ENCODE measurements around the gene AGAP6.
"Not testable (repeated sequence)": the region's sequence is repeated elsewhere in the genome, so short reads cannot be mapped to it uniquely, and the experiment has no call there.

- TF ChIP-seq CTCF (IDR thresholded peaks at IDR 0.05; ENCODE audit: extremely low read depth in 1 of 2, insufficient read depth in 1 of 2, low read depth in 1 of 2, low read length in 2 of 2); POLR2AphosphoS5 (IDR thresholded peaks at IDR 0.05; ENCODE audit: insufficient read depth, low read depth, low read length): not testable (repeated sequence)
Observed at GRCh38 chr10:49988376-49988775, at the start of gene AGAP6.
